Measurements from ENCODE around the gene TSC2. TPM values are rescaled to one million over a fixed set of nuclear protein-coding genes. Genes with fewer than 3 reads are reported as not detected.
"Not testable (repeated sequence)": the region's sequence is repeated elsewhere in the genome, so short reads cannot be mapped to it uniquely, and the experiment has no call there.

TSC2 gene
- total and polyA plus RNA-seq, 9 of the 15 experiments (the other 6 are each of a cell fraction or from before 2014, with no cell fraction given), result 1.3 to 68.1 (median 16.6) TPM

- in situ Hi-C loops (cut with MboI); CTCF ChIA-PET (ENCODE audit: low intra/inter-chr PET ratio); H3K27me3 ChIP-seq (ENCODE audit: control insufficient read depth in 2 of 2, insufficient read depth in 2 of 2, low read length in 2 of 2); FAIRE-seq; H3K27ac ChIP-seq (ENCODE audit: extremely low read depth, low read depth, low read length); intact Hi-C loops (cut with micrococcal nuclease); BruUV-seq (replicated peaks); H3K9ac ChIP-seq (ENCODE audit: insufficient read depth in 1 of 2, low read depth in 2 of 2, low read length in 2 of 2); H3K9me1 ChIP-seq (ENCODE audit: control insufficient read depth, insufficient read depth, low read length); H2AFZ ChIP-seq (ENCODE audit: low read depth, low read length); H3K4me3 ChIP-seq; ATAC-seq; H3K9me3 ChIP-seq (replicated peaks; ENCODE audit: control insufficient read depth, insufficient read depth, low read depth, low read length); H3K36me3 ChIP-seq (ENCODE audit: control insufficient read depth, insufficient read depth, low read length); H4K20me1 ChIP-seq (replicated peaks; ENCODE audit: control insufficient read depth, insufficient read depth, low read length); H3K79me2 ChIP-seq (ENCODE audit: control insufficient read depth, insufficient read depth, low read length); POLR2A ChIA-PET; DNase-seq (ENCODE audit: extremely low read depth in 1 of 4, low spot score in 3 of 4); H3K4me2 ChIP-seq (ENCODE audit: insufficient read depth, low read length): not testable (repeated sequence)
- H3K4me1 ChIP-seq (replicated peaks in 1 of 2; ENCODE audit: control insufficient read depth in 2 of 2, insufficient read depth in 2 of 2, low read length in 2 of 2), result peaks cover 0 to 18% of the 10 kb centered on the region in 2 experiments; a peak in 2 of 5 replicates
- 94% methylated on average over 6 of the region's 24 CpGs for WGBS (ENCODE audit: insufficient coverage, low coverage, missing lambda C conversion rate)
Observed at GRCh38 chr16:2116428-2116827, 68.6 kb downstream of the TSC2 start.

DNA sequence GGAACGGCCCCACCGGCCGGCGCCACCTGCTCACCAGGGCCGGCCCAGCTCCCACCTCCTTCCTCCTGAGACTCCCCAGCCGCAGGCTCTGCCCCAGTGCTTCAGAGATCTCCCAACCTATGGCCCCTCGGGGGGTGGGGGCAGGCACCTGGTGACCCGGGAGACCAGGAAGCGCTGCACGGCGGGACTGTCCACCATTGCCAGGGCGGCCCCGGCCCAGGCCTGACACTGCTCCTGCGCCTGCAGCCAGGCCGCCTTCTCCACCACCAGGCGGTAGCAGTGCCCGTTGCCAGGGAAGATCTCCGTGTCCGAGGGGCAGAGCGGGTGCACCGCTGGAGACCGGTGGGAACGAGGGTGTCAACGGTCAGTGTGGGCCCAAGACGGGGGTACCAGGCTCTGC lies 69.6 kb downstream of the TSC2 start:
- H3K9me3 ChIP-seq (replicated peaks; ENCODE audit: control insufficient read depth, insufficient read depth, low read depth, low read length); H4K20me1 ChIP-seq (replicated peaks; ENCODE audit: control insufficient read depth, insufficient read depth, low read length); intact Hi-C loops (cut with micrococcal nuclease); DNase-seq (ENCODE audit: extremely low read depth in 1 of 4, low spot score in 3 of 4); H3K79me2 ChIP-seq (ENCODE audit: control insufficient read depth, insufficient read depth, low read length); POLR2A ChIA-PET; H2AFZ ChIP-seq (ENCODE audit: low read depth, low read length); H3K4me3 ChIP-seq; H3K27me3 ChIP-seq (ENCODE audit: control insufficient read depth in 2 of 2, insufficient read depth in 2 of 2, low read length in 2 of 2); H3K4me2 ChIP-seq (ENCODE audit: insufficient read depth, low read length); CTCF ChIA-PET (ENCODE audit: low intra/inter-chr PET ratio); FAIRE-seq; ATAC-seq; H3K9ac ChIP-seq (ENCODE audit: insufficient read depth in 1 of 2, low read depth in 2 of 2, low read length in 2 of 2); H3K36me3 ChIP-seq (ENCODE audit: control insufficient read depth, insufficient read depth, low read length); in situ Hi-C loops (cut with MboI); H3K27ac ChIP-seq (ENCODE audit: extremely low read depth, low read depth, low read length); BruUV-seq (replicated peaks); H3K9me1 ChIP-seq (ENCODE audit: control insufficient read depth, insufficient read depth, low read length): not testable (repeated sequence)
- 87% methylated on average over 3 of the region's 25 CpGs for WGBS (ENCODE audit: insufficient coverage, low coverage, missing lambda C conversion rate)
- H3K4me1 ChIP-seq (replicated peaks in 1 of 2; ENCODE audit: control insufficient read depth in 2 of 2, insufficient read depth in 2 of 2, low read length in 2 of 2), result peaks cover 0 to 27% of the 10 kb centered on the region in 2 experiments; a peak in 2 of 5 replicates

DNA sequence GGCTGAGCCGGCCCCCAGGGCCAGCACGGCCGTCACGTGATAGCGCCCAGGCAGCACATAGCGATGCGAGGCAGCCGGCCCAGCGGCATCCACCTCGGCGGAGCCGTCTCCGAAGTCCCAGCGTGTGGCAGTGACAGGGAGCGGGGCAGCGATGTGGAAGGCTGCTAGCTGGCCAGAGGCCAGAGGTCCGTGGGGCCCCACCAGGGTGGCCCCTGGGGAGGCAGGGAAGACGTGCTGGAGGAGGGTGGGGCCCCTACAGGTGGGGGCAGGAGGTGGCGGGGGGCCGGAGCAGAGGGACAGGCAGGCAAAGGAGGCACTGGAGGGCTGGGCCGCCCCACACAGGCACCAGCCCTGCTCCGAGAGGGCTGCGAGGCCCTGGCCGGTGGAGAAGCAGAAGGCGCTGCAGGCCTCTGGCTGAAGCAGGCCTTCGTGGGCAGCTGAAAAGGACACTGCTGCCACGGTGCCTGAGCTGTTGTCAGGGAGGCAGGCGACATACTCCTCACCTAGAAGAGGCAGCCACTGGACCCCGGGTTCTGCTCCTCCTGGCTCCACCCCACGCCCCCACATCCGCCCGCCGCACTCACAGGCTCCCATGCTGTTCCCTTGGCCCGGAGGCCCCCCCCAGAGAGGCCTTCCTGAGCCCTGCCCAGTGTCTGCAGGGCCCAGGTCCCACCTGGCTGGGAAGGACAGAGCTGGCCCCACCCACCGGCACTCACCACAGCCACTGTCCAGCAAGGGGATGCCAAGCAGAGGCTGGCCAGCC lies 70.4 kb downstream of the TSC2 start:
- ATAC-seq; BruUV-seq (replicated peaks): not testable (repeated sequence)

More for the DNA sequence above, 70.4 kb downstream of the TSC2 start:
- in situ Hi-C loops (cut with MboI); H3K27ac ChIP-seq (ENCODE audit: extremely low read depth, low read depth, low read length); H3K36me3 ChIP-seq (ENCODE audit: control insufficient read depth, insufficient read depth, low read length); H3K9ac ChIP-seq (ENCODE audit: insufficient read depth in 1 of 2, low read depth in 2 of 2, low read length in 2 of 2); CTCF ChIA-PET (ENCODE audit: low intra/inter-chr PET ratio); H2AFZ ChIP-seq (ENCODE audit: low read depth, low read length); H3K4me3 ChIP-seq; POLR2A ChIA-PET; H4K20me1 ChIP-seq (replicated peaks; ENCODE audit: control insufficient read depth, insufficient read depth, low read length); H3K4me2 ChIP-seq (ENCODE audit: insufficient read depth, low read length); H3K79me2 ChIP-seq (ENCODE audit: control insufficient read depth, insufficient read depth, low read length); H3K9me3 ChIP-seq (replicated peaks; ENCODE audit: control insufficient read depth, insufficient read depth, low read depth, low read length); DNase-seq (ENCODE audit: extremely low read depth in 1 of 4, low spot score in 3 of 4); H3K27me3 ChIP-seq (ENCODE audit: control insufficient read depth in 2 of 2, insufficient read depth in 2 of 2, low read length in 2 of 2); intact Hi-C loops (cut with micrococcal nuclease); H3K9me1 ChIP-seq (ENCODE audit: control insufficient read depth, insufficient read depth, low read length); FAIRE-seq: not testable (repeated sequence)
- WGBS (ENCODE audit: insufficient coverage, low coverage, missing lambda C conversion rate), result 86% methylated on average over 8 of the region's 35 CpGs
- peaks cover 0 to 30% of the 10 kb centered on the region in 2 experiments; a peak in 2 of 5 replicates for H3K4me1 ChIP-seq (replicated peaks in 1 of 2; ENCODE audit: control insufficient read depth in 2 of 2, insufficient read depth in 2 of 2, low read length in 2 of 2)

Measured in K562 (cell line).